Measurements from ENCODE around the gene GPATCH8.

DNA sequence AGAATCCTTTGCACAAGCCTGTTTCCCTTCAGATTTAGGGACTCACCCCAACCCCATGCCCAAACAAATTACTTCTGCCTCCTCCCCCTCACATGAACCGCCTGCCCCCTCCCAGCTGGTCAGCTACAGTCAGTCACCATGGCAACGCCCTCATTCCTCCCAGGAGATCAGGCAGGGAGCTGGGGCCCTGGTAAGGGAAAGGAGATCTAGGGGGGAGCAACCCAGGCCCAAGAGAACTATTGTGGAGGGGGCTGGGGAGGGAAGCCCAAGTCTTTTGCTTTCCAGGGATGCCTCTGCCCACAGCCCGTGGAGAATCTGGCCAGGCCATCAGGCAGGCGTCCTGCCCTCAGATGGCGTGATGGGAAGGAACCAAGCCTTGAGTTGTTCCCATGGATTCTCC, 142.4 kb downstream of the GPATCH8 start:
- TF ChIP-seq, protein P1, sequence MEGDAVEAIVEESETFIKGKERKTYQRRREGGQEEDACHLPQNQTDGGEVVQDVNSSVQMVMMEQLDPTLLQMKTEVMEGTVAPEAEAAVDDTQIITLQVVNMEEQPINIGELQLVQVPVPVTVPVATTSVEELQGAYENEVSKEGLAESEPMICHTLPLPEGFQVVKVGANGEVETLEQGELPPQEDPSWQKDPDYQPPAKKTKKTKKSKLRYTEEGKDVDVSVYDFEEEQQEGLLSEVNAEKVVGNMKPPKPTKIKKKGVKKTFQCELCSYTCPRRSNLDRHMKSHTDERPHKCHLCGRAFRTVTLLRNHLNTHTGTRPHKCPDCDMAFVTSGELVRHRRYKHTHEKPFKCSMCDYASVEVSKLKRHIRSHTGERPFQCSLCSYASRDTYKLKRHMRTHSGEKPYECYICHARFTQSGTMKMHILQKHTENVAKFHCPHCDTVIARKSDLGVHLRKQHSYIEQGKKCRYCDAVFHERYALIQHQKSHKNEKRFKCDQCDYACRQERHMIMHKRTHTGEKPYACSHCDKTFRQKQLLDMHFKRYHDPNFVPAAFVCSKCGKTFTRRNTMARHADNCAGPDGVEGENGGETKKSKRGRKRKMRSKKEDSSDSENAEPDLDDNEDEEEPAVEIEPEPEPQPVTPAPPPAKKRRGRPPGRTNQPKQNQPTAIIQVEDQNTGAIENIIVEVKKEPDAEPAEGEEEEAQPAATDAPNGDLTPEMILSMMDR (conservative IDR thresholded peaks at IDR 0.05; ENCODE audit: low read depth, low read length), result no peak
- no peak for TF ChIP-seq EZH2 (IDR thresholded peaks at IDR 0.05; ENCODE audit: low read length, unreplicated experiment)

Data from PC-3 (cell line).